OCI-LY3 (cell line): ENCODE measurements around the gene MAGI1.

ENCODE experiments used
- H2AFZ ChIP-seq: fragments of 200-600, 300-600 bp; shearing (Covaris generic); 2 replicates; pipeline ENCODE4 v1.6.0; 2014; ENCODE audit warnings: antibody characterized with exemption, low read depth, low read length
- H3K27ac ChIP-seq: fragments of 200-600, 300-600 bp; sonication (generic); 2 replicates; pipeline ENCODE4 v1.5.1; 2014; ENCODE audit warnings: mild to moderate bottlenecking, low read length, moderate library complexity, mixed read lengths
- H3K27me3 ChIP-seq: fragments of 200-600, 300-600 bp; sonication (generic); 2 replicates; pipeline ENCODE4 v1.6.1; 2014; ENCODE audit warnings: low read depth, low read length, mixed read lengths
- H3K36me3 ChIP-seq: fragments of 200-600, 300-600 bp; sonication (generic); replicated peaks from 2 replicates; pipeline ENCODE3; 2014; ENCODE audit warnings: low read depth, low read length, mixed read lengths
- H3K4me1 ChIP-seq: fragments of 300-600, 200-600 bp; sonication (generic); 2 replicates; pipeline ENCODE4 v1.6.1; 2014; ENCODE audit warnings: low read length, mixed read lengths
- H3K4me2 ChIP-seq: fragments of 200-600, 300-600 bp; sonication (generic); 2 replicates; pipeline ENCODE4 v1.6.1; 2014; ENCODE audit warnings: low read length, mixed read lengths
- H3K4me3 ChIP-seq: fragments of 300-600, 200-600 bp; sonication (generic); 2 replicates; pipeline ENCODE4 v1.5.1; 2014; ENCODE audit warnings: antibody characterized with exemption, mild to moderate bottlenecking, low read length, moderate library complexity
- H3K79me2 ChIP-seq: fragments of 300-600, 200-600 bp; shearing (Covaris generic); 2 replicates; pipeline ENCODE4 v1.6.1; 2014; ENCODE audit warnings: mild to moderate bottlenecking, low read length, mixed read lengths
- H3K9ac ChIP-seq: fragments of 300-600, 200-600 bp; shearing (Covaris generic); 2 replicates; pipeline ENCODE4 v1.6.0; 2014; ENCODE audit warnings: mild to moderate bottlenecking, low read length, moderate library complexity
- H3K9me3 ChIP-seq: fragments of 200-600, 300-600 bp; shearing (Covaris generic); 2 replicates; pipeline ENCODE4 v1.6.1; 2014; ENCODE audit warnings: low read length, mixed read lengths; ENCODE audit not compliant: insufficient read depth
- H4K20me1 ChIP-seq: fragments of 200-600, 300-600 bp; sonication (generic); 2 replicates; pipeline ENCODE4 v1.6.1; 2016; ENCODE audit warnings: low read length, mixed read lengths; ENCODE audit not compliant: insufficient read depth
- CTCF ChIP-seq: fragments of 200-600, 300-600 bp; sonication (generic); IDR thresholded peaks from 2 replicates; pipeline ENCODE4 v1.5.1; 2014; ENCODE audit warnings: antibody characterized with exemption, low read length, low read depth
- EZH2phosphoT487 ChIP-seq: fragments of 200-600 bp; shearing (Covaris generic); IDR thresholded peaks from 2 replicates; pipeline ENCODE4 v1.6.1; 2018; ENCODE audit warnings: antibody characterized with exemption, mixed run types, low read depth

Gene MAGI1

GRCh38 chr3:65314916-65315315 is 723.8 kb downstream of the MAGI1 start:
- H3K27me3 ChIP-seq: no peaks in the 10 kb centered on the region
- no peak for TF ChIP-seq EZH2phosphoT487
- no peak for TF ChIP-seq CTCF
- H3K4me3 ChIP-seq: no peak overlapping the region
- no peaks in the 10 kb centered on the region for H4K20me1 ChIP-seq
- H3K27ac ChIP-seq: no peak overlapping the region
- H3K79me2 ChIP-seq: no peaks in the 10 kb centered on the region
- no peak overlapping the region for H3K9ac ChIP-seq
- H3K36me3 ChIP-seq: no peaks in the 10 kb centered on the region
- H3K9me3 ChIP-seq: no peaks in the 10 kb centered on the region; the same call in 1 of the 2 replicates
- H3K4me2 ChIP-seq: no peak overlapping the region
- no peaks in the 10 kb centered on the region for H3K4me1 ChIP-seq
- H2AFZ ChIP-seq: no peak overlapping the region

GRCh38 chr3:65314269-65314668 is 724.4 kb downstream of the MAGI1 start:
- no peak overlapping the region for H3K27ac ChIP-seq
- TF ChIP-seq EZH2phosphoT487: no peak
- no peak for TF ChIP-seq CTCF
- H3K36me3 ChIP-seq: no peaks in the 10 kb centered on the region

GRCh38 chr3:65313666-65314065 is 725.1 kb downstream of the MAGI1 start:
- H2AFZ ChIP-seq: no peak overlapping the region
- H3K36me3 ChIP-seq: no peaks in the 10 kb centered on the region
- H3K9ac ChIP-seq: no peak overlapping the region
- no peaks in the 10 kb centered on the region for H3K79me2 ChIP-seq
- H4K20me1 ChIP-seq: no peaks in the 10 kb centered on the region
- no peak for TF ChIP-seq EZH2phosphoT487
- no peak for TF ChIP-seq CTCF
- no peak overlapping the region for H3K4me2 ChIP-seq
- no peaks in the 10 kb centered on the region for H3K4me1 ChIP-seq
- no peak overlapping the region for H3K27ac ChIP-seq
- no peaks in the 10 kb centered on the region for H3K27me3 ChIP-seq
- no peak overlapping the region for H3K4me3 ChIP-seq
- no peaks in the 10 kb centered on the region for H3K9me3 ChIP-seq

More at GRCh38 chr3:65314269-65314668, 724.4 kb downstream of the MAGI1 start:
- Histone ChIP-seq H3K79me2 (no peaks in the 10 kb centered on the region), H3K4me3 (no peak overlapping the region), H3K9ac (no peak overlapping the region), H3K27me3 (no peaks in the 10 kb centered on the region), H3K4me1 (no peaks in the 10 kb centered on the region), H2AFZ (no peak overlapping the region), H4K20me1 (no peaks in the 10 kb centered on the region), H3K4me2 (no peak overlapping the region), H3K9me3 (no peaks in the 10 kb centered on the region; the same call in 1 of the 2 replicates)

- H3K9ac ChIP-seq: no peak overlapping the region
- no peaks in the 10 kb centered on the region for H4K20me1 ChIP-seq
- no peaks in the 10 kb centered on the region; the same call in 1 of the 2 replicates for H3K27me3 ChIP-seq
- no peaks in the 10 kb centered on the region for H3K79me2 ChIP-seq
- no peak overlapping the region for H2AFZ ChIP-seq
- no peak overlapping the region for H3K27ac ChIP-seq
- TF ChIP-seq CTCF (no peak), EZH2phosphoT487 (no peak)
- H3K4me3 ChIP-seq: no peak overlapping the region
- no peak overlapping the region for H3K4me2 ChIP-seq
- no peaks in the 10 kb centered on the region for H3K36me3 ChIP-seq
- no peaks in the 10 kb centered on the region for H3K9me3 ChIP-seq
- H3K4me1 ChIP-seq: no peaks in the 10 kb centered on the region
These were observed 732.9 kb downstream of the MAGI1 start for GRCh38 chr3:65305836-65306235.
